Breast epithelium (tissue), 3 donors: ENCODE data around the gene PAOX.

Experiments
- POLR2A ChIP-seq: fragments of 450-650 bp; IDR thresholded peaks from one replicate; pipeline ENCODE4 v1.6.1; 2016; ENCODE audit warnings: antibody characterized with exemption, mild to moderate bottlenecking, moderate library complexity
- POLR2AphosphoS5 ChIP-seq, 3 donors: sonication (generic); formaldehyde crosslinking; IDR thresholded peaks; one replicate each; pipeline ENCODE4 v1.6.1; 2017; ENCODE audit warnings: antibody characterized with exemption in 3 of 3
- TF ChIP-seq, protein P1 (sequence below), 3 donors: fragments of 450-650 bp; IDR thresholded peaks; one replicate each; pipeline ENCODE4 v1.5.1; 2016 to 2017; ENCODE audit warnings: antibody characterized with exemption in 3 of 3, mild to moderate bottlenecking in 3 of 3, moderate library complexity in 3 of 3

GRCh38 chr10:133350950-133351329 lies 28.1 kb upstream of the PAOX start:
- no peak for TF ChIP-seq POLR2A
- TF ChIP-seq, protein P1, sequence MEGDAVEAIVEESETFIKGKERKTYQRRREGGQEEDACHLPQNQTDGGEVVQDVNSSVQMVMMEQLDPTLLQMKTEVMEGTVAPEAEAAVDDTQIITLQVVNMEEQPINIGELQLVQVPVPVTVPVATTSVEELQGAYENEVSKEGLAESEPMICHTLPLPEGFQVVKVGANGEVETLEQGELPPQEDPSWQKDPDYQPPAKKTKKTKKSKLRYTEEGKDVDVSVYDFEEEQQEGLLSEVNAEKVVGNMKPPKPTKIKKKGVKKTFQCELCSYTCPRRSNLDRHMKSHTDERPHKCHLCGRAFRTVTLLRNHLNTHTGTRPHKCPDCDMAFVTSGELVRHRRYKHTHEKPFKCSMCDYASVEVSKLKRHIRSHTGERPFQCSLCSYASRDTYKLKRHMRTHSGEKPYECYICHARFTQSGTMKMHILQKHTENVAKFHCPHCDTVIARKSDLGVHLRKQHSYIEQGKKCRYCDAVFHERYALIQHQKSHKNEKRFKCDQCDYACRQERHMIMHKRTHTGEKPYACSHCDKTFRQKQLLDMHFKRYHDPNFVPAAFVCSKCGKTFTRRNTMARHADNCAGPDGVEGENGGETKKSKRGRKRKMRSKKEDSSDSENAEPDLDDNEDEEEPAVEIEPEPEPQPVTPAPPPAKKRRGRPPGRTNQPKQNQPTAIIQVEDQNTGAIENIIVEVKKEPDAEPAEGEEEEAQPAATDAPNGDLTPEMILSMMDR (IDR thresholded peaks at IDR 0.05): no peak
- TF ChIP-seq POLR2AphosphoS5 (IDR thresholded peaks at IDR 0.05): no peak
